Naive thymus-derived CD8-positive, alpha-beta T cell (primary cell): Measurements from ENCODE around the gene VRK2. TPM values are rescaled to one million over a fixed set of nuclear protein-coding genes. Genes with fewer than 3 reads are reported as not detected.
"Not testable (repeated sequence)": the region's sequence is repeated elsewhere in the genome, so short reads cannot be mapped to it uniquely, and the experiment has no call there.

Experiments used
- ATAC-seq, 2 donors: fragments of 150-1000 bp; cut with Tn5 transposase in 1 of 2; sonication (Bioruptor Pico), chemical (Tn5 transposase) in 1 of 2; 1 replicate in 1 of 2; 2 replicates in 1 of 2; pipeline ENCODE4 v1.10.0; 2021; ENCODE audit warnings: mild to moderate bottlenecking in 2 of 2, moderate library complexity in 2 of 2
- POLR2A ChIA-PET: fragments of 350-600 bp; sonication (Branson Sonifier 250); formaldehyde crosslinking; loops from one replicate; lab custom pipeline; 2021; ENCODE audit warnings: antibody characterized with exemption; lab: Charles Lee
- DNase-seq, 10 donors: peaks; one replicate each; pipeline versions ENCODE4 v3.0.0 to v3.0.0-alpha.2; 2020 to 2022
- H3K27ac Mint-ChIP-seq, 10 donors: one replicate each; pipeline ENCODE4 v1.8.0; 2020 to 2022; ENCODE audit warnings: mild to moderate bottlenecking in 10 of 10, mixed read lengths in 10 of 10, moderate library complexity in 4 of 10, inconsistent platforms in 1 of 10
- H3K27me3 Mint-ChIP-seq, 5 donors: one replicate each; pipeline ENCODE4 v1.8.0; 2021 to 2022; ENCODE audit warnings: mixed read lengths in 5 of 5
- H3K36me3 Mint-ChIP-seq, 3 donors: one replicate each; pipeline ENCODE4 v1.8.0; 2020 to 2022; ENCODE audit warnings: mixed read lengths in 3 of 3, mild to moderate bottlenecking in 2 of 3, inconsistent platforms in 1 of 3
- H3K4me1 Mint-ChIP-seq, 4 donors: one replicate each; pipeline ENCODE4 v1.8.0; 2021 to 2022; ENCODE audit warnings: mixed read lengths in 4 of 4
- H3K4me3 Mint-ChIP-seq, 10 donors: one replicate each; pipeline ENCODE4 v1.8.0; 2020 to 2022; ENCODE audit warnings: mild to moderate bottlenecking in 10 of 10, mixed read lengths in 10 of 10, moderate library complexity in 6 of 10, inconsistent platforms in 1 of 10
- H3K9me3 Mint-ChIP-seq, 9 donors: one replicate each; pipeline ENCODE4 v1.8.0; 2020 to 2022; ENCODE audit warnings: mixed read lengths in 9 of 9, mild to moderate bottlenecking in 3 of 9, inconsistent platforms in 1 of 9, moderate library complexity in 1 of 9
- polyA plus RNA-seq, 3 donors: library from polyadenylated mRNA; unstranded; fragments of 300-500 nt; fragmentation: Illumina TruSeq; gene quantifications; one replicate each; pipeline ENCODE4 v1.2.3, GENCODE V29; 2021
- total RNA-seq, 8 experiments: library from RNA in 2 of 8; stranded (reverse) in 2 of 8; gene quantifications; one replicate each; pipeline ENCODE4 v1.2.3 and lab custom pipeline; 2021 to 2026

VRK2 gene
- total and polyA plus RNA-seq, 5 experiments from 2014 or later = 10.7 to 16.8 (median 15.6) TPM

DNA sequence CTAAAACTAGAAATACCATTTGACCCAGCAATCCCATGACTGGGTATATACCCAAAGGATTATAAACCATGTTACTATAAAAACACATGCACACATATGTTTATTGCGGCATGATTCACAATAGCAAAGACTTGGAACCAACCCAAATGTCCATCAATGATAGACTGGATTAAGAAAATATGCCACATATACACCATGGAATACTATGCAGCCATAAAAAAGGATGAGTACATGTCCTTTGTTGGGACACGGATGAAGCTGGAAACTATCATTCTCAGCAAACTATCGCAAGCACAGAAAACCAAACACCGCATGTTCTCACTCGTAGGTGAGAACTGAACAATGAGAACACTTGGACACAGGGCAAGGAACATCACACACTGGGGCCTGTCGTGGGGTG is 140.4 kb downstream of the VRK2 start:
- DNase-seq, H3K36me3 Mint-ChIP-seq, H3K9me3 Mint-ChIP-seq, POLR2A ChIA-PET, H3K4me3 Mint-ChIP-seq, H3K27ac Mint-ChIP-seq, H3K27me3 Mint-ChIP-seq, H3K4me1 Mint-ChIP-seq, ATAC-seq: not testable (repeated sequence)

DNA sequence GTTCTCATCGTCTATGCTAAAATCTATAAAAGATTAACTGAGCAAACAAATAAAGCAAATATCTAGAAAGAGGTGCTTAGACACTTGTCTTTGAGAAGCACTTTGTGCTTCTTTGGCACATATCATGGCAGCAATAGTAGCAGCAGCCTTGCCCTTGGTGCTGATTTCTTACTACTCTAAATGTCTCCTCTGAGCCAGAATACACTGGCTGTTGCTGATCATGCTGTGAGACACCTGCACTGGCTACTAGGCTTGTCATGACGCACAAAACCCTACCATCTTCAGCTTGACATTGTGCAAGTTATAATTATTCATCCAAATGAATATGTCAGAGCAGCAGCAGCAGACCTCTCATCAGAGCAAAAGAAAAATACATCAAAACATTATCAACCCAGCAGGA is 147.9 kb downstream of the VRK2 start:
- no peak for DNase-seq
- Mint-ChIP-seq H3K27me3 (no peaks in the 10 kb centered on the region), H3K36me3 (no peaks in the 10 kb centered on the region), H3K9me3 (no peaks in the 10 kb centered on the region), H3K4me1 (no peaks in the 10 kb centered on the region), H3K27ac (no peak overlapping the region), H3K4me3 (no peak overlapping the region)
- POLR2A ChIA-PET = no interaction called here
- no peak for ATAC-seq

DNA sequence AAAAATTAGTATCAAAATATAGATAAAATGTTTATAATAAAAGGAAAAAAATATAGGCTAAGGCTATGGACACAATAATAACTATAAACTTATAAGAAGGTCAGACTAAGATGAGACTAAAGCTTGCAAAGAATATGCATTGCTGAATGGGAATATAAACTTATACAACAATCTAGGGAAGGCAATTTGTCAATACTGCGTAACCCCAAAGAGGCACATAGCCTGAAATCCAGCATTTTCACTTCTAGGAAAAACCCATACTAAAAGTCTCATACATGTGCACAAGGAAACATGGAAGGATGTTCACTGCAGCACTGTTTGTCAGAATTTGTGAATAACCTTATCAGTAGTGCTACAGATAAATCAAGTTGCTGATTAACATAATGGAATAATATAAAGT is 149.1 kb downstream of the VRK2 start:
- H3K27me3 Mint-ChIP-seq = no peaks in the 10 kb centered on the region
- no peak overlapping the region for H3K4me3 Mint-ChIP-seq
- no peaks in the 10 kb centered on the region for H3K36me3 Mint-ChIP-seq
- H3K9me3 Mint-ChIP-seq = no peaks in the 10 kb centered on the region
- DNase-seq (no peak), ATAC-seq (no peak)
- peaks cover 0 to 4% (median 0%) of the 10 kb centered on the region in 4 donors for H3K4me1 Mint-ChIP-seq
- H3K27ac Mint-ChIP-seq = no peak overlapping the region
- POLR2A ChIA-PET = no interaction called here

DNA sequence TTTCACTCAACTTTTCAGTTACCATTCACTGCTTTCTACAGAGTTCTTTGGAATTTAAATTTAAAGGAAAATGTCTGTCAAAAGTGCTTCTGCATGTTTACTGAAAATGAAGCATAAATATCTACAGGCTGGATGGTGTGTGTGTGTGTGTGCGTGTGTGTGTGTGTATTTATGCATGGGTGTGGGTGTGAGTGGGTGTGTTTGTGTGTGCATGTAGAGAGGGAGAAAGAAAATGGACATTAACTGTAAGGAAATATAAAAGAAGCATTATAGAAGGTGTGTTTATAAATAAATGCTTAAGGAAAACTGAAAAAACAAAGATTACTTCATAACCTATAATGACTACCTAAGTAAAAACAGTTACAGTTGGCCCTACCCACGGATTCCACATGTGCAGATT is 151.3 kb downstream of the VRK2 start:
- no peak overlapping the region for H3K4me3 Mint-ChIP-seq
- H3K27me3 Mint-ChIP-seq = no peaks in the 10 kb centered on the region
- H3K9me3 Mint-ChIP-seq = no peaks in the 10 kb centered on the region
- no peak overlapping the region for H3K27ac Mint-ChIP-seq
- H3K4me1 Mint-ChIP-seq = peaks cover 0 to 4% (median 0%) of the 10 kb centered on the region in 4 donors
- H3K36me3 Mint-ChIP-seq = no peaks in the 10 kb centered on the region
- ATAC-seq (no peak), DNase-seq (no peak)
- POLR2A ChIA-PET = no interaction called here

DNA sequence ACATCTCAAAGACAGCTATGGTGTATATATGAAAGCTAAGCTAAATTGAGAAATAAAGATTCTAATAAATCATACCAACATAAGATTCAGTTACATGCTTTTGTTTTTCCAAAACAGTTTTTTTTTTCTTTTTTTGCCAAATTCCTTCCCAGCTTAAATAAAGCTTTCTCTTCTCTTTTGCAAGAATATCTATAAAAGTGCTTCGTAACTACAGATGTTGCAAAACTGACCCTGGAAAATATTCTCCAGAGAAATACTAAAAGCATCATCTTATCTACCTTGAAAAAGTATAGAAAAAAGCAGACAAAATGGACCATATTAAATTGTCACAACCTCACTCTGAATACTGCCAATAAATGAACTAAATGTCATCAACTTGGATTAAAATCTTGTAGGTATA is 155.8 kb downstream of the VRK2 start:
- Mint-ChIP-seq H3K27me3 (no peaks in the 10 kb centered on the region), H3K36me3 (no peaks in the 10 kb centered on the region), H3K4me3 (no peak overlapping the region), H3K9me3 (no peaks in the 10 kb centered on the region), H3K4me1 (peaks cover 0 to 4% (median 1%) of the 10 kb centered on the region in 4 donors), H3K27ac (no peak overlapping the region)
- DNase-seq (no peak), ATAC-seq (no peak)
- POLR2A ChIA-PET = no interaction called here

DNA sequence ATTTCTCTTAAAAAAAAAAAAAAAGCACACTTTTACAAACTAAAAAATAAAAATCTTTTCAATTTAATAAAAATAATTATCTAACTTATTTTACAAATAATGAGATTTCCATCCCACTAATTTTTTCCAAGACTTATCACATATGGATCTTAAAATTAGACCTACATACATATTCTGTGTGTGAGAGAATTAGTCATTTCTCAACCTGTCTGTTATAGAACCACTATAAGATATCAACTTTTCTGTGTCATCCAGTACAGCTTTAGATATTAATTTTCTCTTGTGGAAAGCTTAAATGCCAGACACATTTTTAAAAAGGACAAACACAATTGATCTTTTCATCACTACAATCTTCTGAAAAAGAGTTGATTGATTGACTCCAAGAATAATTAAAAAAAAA is 156.4 kb downstream of the VRK2 start:
- POLR2A ChIA-PET = no interaction called here
- Mint-ChIP-seq H3K27ac (no peak overlapping the region), H3K36me3 (no peaks in the 10 kb centered on the region), H3K27me3 (no peaks in the 10 kb centered on the region), H3K4me1 (peaks cover 0 to 4% (median 1%) of the 10 kb centered on the region in 4 donors), H3K4me3 (no peak overlapping the region), H3K9me3 (no peaks in the 10 kb centered on the region)
- DNase-seq (no peak), ATAC-seq (no peak)

DNA sequence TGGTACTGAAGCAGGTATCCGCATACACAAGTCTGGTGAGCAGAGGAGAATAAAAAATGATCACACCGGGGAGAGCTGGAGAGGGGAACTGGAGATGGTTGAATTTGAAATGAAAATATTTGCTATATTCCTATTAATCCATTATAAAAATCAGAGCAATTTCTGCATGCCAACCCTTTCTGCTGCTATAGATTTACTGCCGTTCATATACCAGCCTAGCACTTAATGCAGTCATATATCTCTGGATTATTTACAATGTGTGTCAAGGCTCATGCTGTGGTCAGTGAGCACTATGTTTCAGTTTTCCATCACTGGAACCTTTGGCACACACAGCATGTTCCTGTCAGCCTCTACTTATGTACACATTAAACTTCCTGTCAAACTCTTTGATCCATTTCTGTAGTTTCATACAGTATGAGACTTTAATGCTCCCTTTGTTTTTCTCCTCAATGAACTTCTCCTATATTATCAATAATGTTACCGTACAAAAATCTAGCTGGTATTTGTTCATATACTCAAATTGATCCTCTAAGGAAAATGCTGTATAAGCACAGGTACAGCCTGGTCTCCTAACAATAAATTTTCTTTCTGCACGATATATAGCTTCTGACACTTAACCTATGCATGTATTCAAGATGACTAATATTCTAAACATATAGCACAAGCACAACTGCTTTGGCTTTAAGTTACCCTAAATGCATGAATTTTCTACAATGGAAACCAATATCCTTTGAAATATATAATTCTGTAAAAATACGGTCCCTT is 157.8 kb downstream of the VRK2 start:
- DNase-seq (no peak), ATAC-seq (no peak)
- no peak overlapping the region for H3K27ac Mint-ChIP-seq
- H3K36me3 Mint-ChIP-seq = no peaks in the 10 kb centered on the region
- no peaks in the 10 kb centered on the region for H3K27me3 Mint-ChIP-seq
- POLR2A ChIA-PET = no interaction called here
- H3K4me3 Mint-ChIP-seq = no peak overlapping the region
- H3K9me3 Mint-ChIP-seq = no peaks in the 10 kb centered on the region
- peaks cover 0 to 4% (median 1%) of the 10 kb centered on the region in 4 donors for H3K4me1 Mint-ChIP-seq

DNA sequence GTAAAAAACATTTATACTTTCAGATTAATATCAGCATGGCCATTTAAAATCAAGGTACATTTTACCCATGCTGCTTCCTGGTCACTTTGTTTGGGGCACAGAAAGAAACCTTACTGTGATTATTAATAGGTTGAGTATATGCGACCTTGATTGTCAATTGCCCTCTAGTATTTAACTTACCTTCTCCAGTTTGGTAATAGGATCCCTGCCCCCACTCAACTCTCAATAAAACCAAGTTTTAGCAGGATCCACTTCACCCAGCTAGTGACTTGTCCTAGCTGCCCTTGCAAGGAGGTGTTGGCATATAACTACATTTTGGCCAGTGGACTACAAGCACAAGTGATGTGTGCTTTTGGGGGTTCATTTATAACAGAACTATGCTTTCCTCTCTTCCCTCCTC is 160.2 kb downstream of the VRK2 start:
- Mint-ChIP-seq H3K36me3 (peaks cover 4 to 16% (median 13%) of the 10 kb centered on the region in 3 donors), H3K4me1 (peaks cover 0 to 2% (median 0%) of the 10 kb centered on the region in 4 donors), H3K4me3 (no peak overlapping the region), H3K9me3 (peaks cover 0 to 20% (median 11%) of the 10 kb centered on the region in 9 donors), H3K27me3 (no peaks in the 10 kb centered on the region), H3K27ac (no peak overlapping the region)
- no peak for ATAC-seq
- no peak for DNase-seq
- POLR2A ChIA-PET = no interaction called here

DNA sequence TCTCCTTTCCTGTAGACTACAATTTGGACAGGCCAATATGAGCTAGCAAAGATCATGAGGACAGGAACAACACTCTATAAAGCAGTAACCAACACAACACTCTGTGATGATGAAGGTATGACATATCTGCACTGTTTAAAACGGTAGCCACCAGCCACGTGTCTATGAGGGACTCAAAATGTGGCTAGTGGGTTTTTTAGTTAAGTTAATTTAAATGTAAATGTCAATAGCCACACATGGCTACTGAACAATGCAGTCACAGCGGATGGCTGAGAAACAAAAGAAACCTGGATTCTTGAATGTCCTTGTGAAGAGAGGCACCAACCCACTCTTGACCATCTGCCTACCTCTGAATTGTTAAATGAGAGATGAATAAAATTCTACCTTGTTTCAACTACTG is 160.6 kb downstream of the VRK2 start:
- ATAC-seq (no peak), DNase-seq (no peak)
- peaks cover 0 to 2% (median 0%) of the 10 kb centered on the region in 4 donors for H3K4me1 Mint-ChIP-seq
- H3K4me3 Mint-ChIP-seq = no peak overlapping the region
- no peak overlapping the region for H3K27ac Mint-ChIP-seq
- peaks cover 7 to 19% (median 17%) of the 10 kb centered on the region in 3 donors for H3K36me3 Mint-ChIP-seq
- POLR2A ChIA-PET = no interaction called here
- H3K27me3 Mint-ChIP-seq = no peaks in the 10 kb centered on the region
- H3K9me3 Mint-ChIP-seq = peaks cover 0 to 24% (median 13%) of the 10 kb centered on the region in 9 donors

Other genes with a start within 250 kb of the VRK2 start
- 1 to 10 TPM; 2.1 to 2.7 TPM for gene FANCL, start 194.5 kb downstream of the VRK2 start, total RNA-seq
- 1 to 10 TPM; 3.0 to 6.7 (median 3.1) TPM for gene FANCL, start 194.5 kb downstream of the VRK2 start, polyA plus RNA-seq